Panc1 (cell line): ENCODE measurements around the gene FOXR1. TPM values are rescaled to one million over a fixed set of nuclear protein-coding genes. Genes with fewer than 3 reads are reported as not detected.

Experiments used
- ATAC-seq: fragments of 200-7000 bp; cut with Tn5 transposase; 2 replicates; pipeline ENCODE4 v1.9.1; 2020; ENCODE audit warnings: mild to moderate bottlenecking, moderate library complexity
- Bru-seq: library from RNA; stranded (reverse); fragments of 400-500 nt; gene quantifications from one replicate; lab custom pipeline; 2021; lab: Mats Ljungman, UMichigan
- BruChase-seq, 2 experiments: library from RNA; stranded (reverse); fragments of 400-500 nt; gene quantifications; one replicate each; lab custom pipeline; 2021; lab: Mats Ljungman, UMichigan
- BruUV-seq: library from RNA; stranded (reverse); fragments of 400-500 nt; replicated peaks from 2 replicates; lab custom pipeline; 2021; lab: Mats Ljungman, UMichigan
- CTCF ChIA-PET: fragments of 300-600 bp; sonication (Branson Sonifier 250); formaldehyde crosslinking; loops from one replicate; lab custom pipeline; 2022; ENCODE audit warnings: antibody characterized with exemption; lab: Charles Lee
- POLR2A ChIA-PET: fragments of 300-600 bp; sonication (Branson Sonifier 250); formaldehyde crosslinking; loops from one replicate; lab custom pipeline; 2022; ENCODE audit warnings: antibody characterized with exemption; lab: Charles Lee
- DNase-seq: peaks from one replicate; pipeline ENCODE4 v3.0.0-alpha.2; 2010; ENCODE audit warnings: low read depth, low spot score
- H3K27ac ChIP-seq: 2 replicates; pipeline ENCODE4 v1.5.1; 2011; ENCODE audit warnings: mild to moderate bottlenecking, low read length, inconsistent platforms
- H3K27me3 ChIP-seq: fragments of 200-500 bp; sonication (Bioruptor generic); 2 replicates; pipeline ENCODE4 v1.6.0; 2014; ENCODE audit warnings: low read length, inconsistent platforms; ENCODE audit not compliant: control insufficient read depth, insufficient read depth
- H3K36me3 ChIP-seq: fragments of 200-500 bp; sonication (Bioruptor generic); 2 replicates; pipeline ENCODE4 v1.5.1; 2014; ENCODE audit warnings: inconsistent platforms, mild to moderate bottlenecking, low read length, moderate library complexity; ENCODE audit not compliant: control insufficient read depth, insufficient read depth
- H3K4me1 ChIP-seq: 2 replicates; pipeline ENCODE4 v1.5.1; 2011; ENCODE audit warnings: inconsistent platforms, mild to moderate bottlenecking, low read length, moderate library complexity; ENCODE audit not compliant: control insufficient read depth, insufficient read depth
- H3K4me3 ChIP-seq, 2 experiments: 2 replicates each; pipeline ENCODE4 v1.5.1; 2011 to 2012; ENCODE audit warnings: low read depth in 2 of 2, low read length in 2 of 2, mild to moderate bottlenecking in 2 of 2, inconsistent platforms in 1 of 2, moderate library complexity in 1 of 2
- H3K9me3 ChIP-seq: fragments of 200-500 bp; sonication (Bioruptor generic); 2 replicates; pipeline ENCODE4 v1.5.1; 2014; ENCODE audit warnings: low read depth, mild to moderate bottlenecking, inconsistent platforms, low read length, moderate library complexity; ENCODE audit not compliant: control insufficient read depth, insufficient read depth
- POLR2AphosphoS5 ChIP-seq: IDR thresholded peaks from 2 replicates; pipeline ENCODE4 v1.6.1; 2012; ENCODE audit warnings: mild to moderate bottlenecking, low read depth, low read length, moderate library complexity
- REST ChIP-seq, 2 experiments: IDR thresholded peaks; 2 replicates each; pipeline ENCODE4 v1.6.1; 2011 to 2012; ENCODE audit warnings: low read depth in 2 of 2, control low read depth in 1 of 2, low read length in 1 of 2, mild to moderate bottlenecking in 1 of 2, moderate library complexity in 1 of 2; ENCODE audit not compliant: insufficient read depth in 1 of 2
- SIN3A ChIP-seq: IDR thresholded peaks from 2 replicates; pipeline ENCODE4 v1.6.1; 2012; ENCODE audit warnings: low read depth, mild to moderate bottlenecking, low read length, moderate library complexity, borderline replicate concordance; ENCODE audit not compliant: insufficient read depth
- TCF7L2 ChIP-seq: IDR thresholded peaks from 2 replicates; pipeline ENCODE4 v1.6.1; 2011; ENCODE audit warnings: mild to moderate bottlenecking, low read depth, low read length, inconsistent platforms
- in situ Hi-C: cut with HindIII; loops from 2 replicates; pipeline ENCODE4 v1.10.0; 2016; ENCODE audit warnings: low sequenced_read_pairs, low pct_unique_long_range_greater_than_20kb
- intact Hi-C: fragments of 100-400 bp; cut with micrococcal nuclease; formaldehyde crosslinking; loops from one replicate; pipeline ENCODE4 v1.10.0; 2022; ENCODE audit not compliant: unreplicated experiment
- long read RNA-seq: library from polyadenylated mRNA; unstranded; transcript quantifications from one replicate; pipeline ENCODE4 v2.0.0, GENCODE V29; 2021; ENCODE audit not compliant: unreplicated experiment
- polyA plus RNA-seq: library from polyadenylated mRNA; unstranded; fragments of >200 nt; gene quantifications from one replicate; pipeline ENCODE4 v1.2.1, GENCODE V29; 2012; ENCODE audit warnings: missing spikeins; ENCODE audit not compliant: insufficient read length
- total RNA-seq: library from RNA; stranded (reverse); gene quantifications from one replicate; pipeline ENCODE4 v1.2.1, GENCODE V29; 2021; ENCODE audit not compliant: unreplicated experiment
- TF ChIP-seq, protein P1 (sequence below): fragments of 450-650 bp; IDR thresholded peaks from 2 replicates; pipeline ENCODE4 v1.5.1; 2017; ENCODE audit warnings: mild to moderate bottlenecking

The FOXR1 gene, protein sequence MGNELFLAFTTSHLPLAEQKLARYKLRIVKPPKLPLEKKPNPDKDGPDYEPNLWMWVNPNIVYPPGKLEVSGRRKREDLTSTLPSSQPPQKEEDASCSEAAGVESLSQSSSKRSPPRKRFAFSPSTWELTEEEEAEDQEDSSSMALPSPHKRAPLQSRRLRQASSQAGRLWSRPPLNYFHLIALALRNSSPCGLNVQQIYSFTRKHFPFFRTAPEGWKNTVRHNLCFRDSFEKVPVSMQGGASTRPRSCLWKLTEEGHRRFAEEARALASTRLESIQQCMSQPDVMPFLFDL
- not detected for total RNA-seq
- not detected for polyA plus RNA-seq
- percentile 15 among the genes with signal in this experiment for Bru-seq, nascent RNA
- BruChase-seq, experiment 1, labeled RNA remaining after a 2-hour chase = percentile 22 among the genes with signal in this experiment
- BruChase-seq, experiment 2, labeled RNA remaining after a 6-hour chase = percentile 11 among the genes with signal in this experiment
- long read RNA-seq = 0 reads

- ATAC-seq (no peak), DNase-seq (no peak)
- Histone ChIP-seq H3K36me3 (no peaks in the 10 kb centered on the region), H3K27me3 (no peaks in the 10 kb centered on the region), H3K27ac (no peak within 1 kb of the TSS), H3K9me3 (no peaks in the 10 kb centered on the region), H3K4me1 (no peaks in the 10 kb centered on the region), H3K4me3 (no peak within 1 kb of the TSS)
- CTCF ChIA-PET = interaction anchor here (0.7 kb wide), 1 partner anchor 311 kb away, joined by 4 read pairs; no protein-coding TSS in a partner anchor
- intact Hi-C loops = no loop called here
- in situ Hi-C loops = no loop called here
- no TSS peak for BruUV-seq
- TF ChIP-seq, protein P1, sequence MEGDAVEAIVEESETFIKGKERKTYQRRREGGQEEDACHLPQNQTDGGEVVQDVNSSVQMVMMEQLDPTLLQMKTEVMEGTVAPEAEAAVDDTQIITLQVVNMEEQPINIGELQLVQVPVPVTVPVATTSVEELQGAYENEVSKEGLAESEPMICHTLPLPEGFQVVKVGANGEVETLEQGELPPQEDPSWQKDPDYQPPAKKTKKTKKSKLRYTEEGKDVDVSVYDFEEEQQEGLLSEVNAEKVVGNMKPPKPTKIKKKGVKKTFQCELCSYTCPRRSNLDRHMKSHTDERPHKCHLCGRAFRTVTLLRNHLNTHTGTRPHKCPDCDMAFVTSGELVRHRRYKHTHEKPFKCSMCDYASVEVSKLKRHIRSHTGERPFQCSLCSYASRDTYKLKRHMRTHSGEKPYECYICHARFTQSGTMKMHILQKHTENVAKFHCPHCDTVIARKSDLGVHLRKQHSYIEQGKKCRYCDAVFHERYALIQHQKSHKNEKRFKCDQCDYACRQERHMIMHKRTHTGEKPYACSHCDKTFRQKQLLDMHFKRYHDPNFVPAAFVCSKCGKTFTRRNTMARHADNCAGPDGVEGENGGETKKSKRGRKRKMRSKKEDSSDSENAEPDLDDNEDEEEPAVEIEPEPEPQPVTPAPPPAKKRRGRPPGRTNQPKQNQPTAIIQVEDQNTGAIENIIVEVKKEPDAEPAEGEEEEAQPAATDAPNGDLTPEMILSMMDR = no peak
- TF ChIP-seq POLR2AphosphoS5 = no peak
- no peak for TF ChIP-seq REST (IDR thresholded peaks at IDR 0.05; ENCODE audit: insufficient read depth in 1 of 2, low read depth in 2 of 2, low read length in 1 of 2)
- TF ChIP-seq TCF7L2 = no peak
- TF ChIP-seq SIN3A = no peak
- POLR2A ChIA-PET = interaction anchor here (0.6 kb wide), 1 partner anchor 124 kb away, joined by 8 read pairs; no protein-coding TSS in a partner anchor
These were observed at the start of gene FOXR1 for GRCh38 chr11:118971646-118972045. TSS of gene FOXR1 (plus strand) at chr11:118971761. CDS start at chr11:118971932, 171 bp downstream.

DNA sequence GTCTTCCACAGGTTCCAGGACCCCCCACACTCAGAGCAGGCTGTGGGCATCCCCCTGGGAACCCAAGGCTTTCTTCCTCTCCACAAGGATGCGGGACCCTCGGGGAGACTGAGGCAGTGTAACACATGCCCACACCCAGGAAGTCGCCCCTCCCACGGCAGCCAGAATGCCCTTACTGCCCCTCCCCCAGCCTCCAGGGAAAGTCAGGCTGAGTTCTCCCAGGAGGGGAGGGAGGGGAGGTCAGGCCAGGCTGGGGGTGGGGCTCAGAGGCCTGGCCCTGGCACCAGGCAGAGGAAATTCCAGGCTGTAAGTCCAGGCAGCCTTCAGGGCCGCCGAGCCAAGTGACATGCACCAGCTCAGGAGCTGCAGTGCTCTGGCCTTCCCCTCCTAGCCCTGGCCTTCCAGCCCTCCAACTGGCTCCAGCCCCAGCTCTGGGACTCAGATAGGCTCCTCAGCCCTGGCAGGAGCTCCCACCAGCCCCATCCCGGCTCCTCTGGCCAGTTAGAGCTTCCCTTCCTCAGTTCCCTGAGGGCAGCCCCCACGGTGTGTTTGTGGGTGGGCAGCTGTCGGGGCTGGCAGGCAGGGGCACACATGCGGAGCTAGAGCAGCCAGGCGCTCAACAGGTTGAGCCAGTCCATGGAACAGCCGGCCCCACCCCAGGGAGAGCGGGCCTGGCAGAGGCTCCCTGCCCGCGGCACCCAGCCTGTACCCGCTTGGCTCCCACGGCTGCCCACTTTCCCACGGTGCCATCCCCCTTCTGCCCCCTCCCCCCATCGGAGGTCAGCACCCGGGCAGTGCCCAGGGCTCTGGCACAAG lies 49.4 kb upstream of the FOXR1 start:
- BruUV-seq = no TSS peak
- Histone ChIP-seq H3K27me3 (no peaks in the 10 kb centered on the region), H3K36me3 (no peaks in the 10 kb centered on the region; the same call in 1 of the 2 replicates), H3K4me3 (peak overlapping the region; percentile 81 to 99), H3K9me3 (no peaks in the 10 kb centered on the region), H3K27ac (peak overlapping the region; percentile 97), H3K4me1 (peaks cover 50% of the 10 kb centered on the region)
- CTCF ChIA-PET = interaction anchor here (0.6 to 1.1 kb wide), 2 partner anchors 11 to 358 kb away, joined by 4 to 7 read pairs; no protein-coding TSS in a partner anchor
- DNase-seq (no peak), ATAC-seq (peak; percentile 20)
- POLR2A ChIA-PET = interaction anchor here (0.8 to 1.8 kb wide), 3 partner anchors 10 to 13 kb away, joined by 3 to 11 read pairs (median 6); no protein-coding TSS in a partner anchor
- intact Hi-C loops = no loop called here
- in situ Hi-C loops = no loop called here
- no peak for TF ChIP-seq TCF7L2
- TF ChIP-seq POLR2AphosphoS5 = peak; percentile 77
- TF ChIP-seq, protein P1 = no peak
- peak in 1 of 2 experiments; percentile 44; a peak in 1 of 4 replicates for TF ChIP-seq REST (IDR thresholded peaks at IDR 0.05; ENCODE audit: insufficient read depth in 1 of 2, low read depth in 2 of 2, low read length in 1 of 2)
- TF ChIP-seq SIN3A = peak; percentile 27; the same call in 1 of the 2 replicates
